Measurements from ENCODE around the gene TSPAN9.

Gene TSPAN9

DNA sequence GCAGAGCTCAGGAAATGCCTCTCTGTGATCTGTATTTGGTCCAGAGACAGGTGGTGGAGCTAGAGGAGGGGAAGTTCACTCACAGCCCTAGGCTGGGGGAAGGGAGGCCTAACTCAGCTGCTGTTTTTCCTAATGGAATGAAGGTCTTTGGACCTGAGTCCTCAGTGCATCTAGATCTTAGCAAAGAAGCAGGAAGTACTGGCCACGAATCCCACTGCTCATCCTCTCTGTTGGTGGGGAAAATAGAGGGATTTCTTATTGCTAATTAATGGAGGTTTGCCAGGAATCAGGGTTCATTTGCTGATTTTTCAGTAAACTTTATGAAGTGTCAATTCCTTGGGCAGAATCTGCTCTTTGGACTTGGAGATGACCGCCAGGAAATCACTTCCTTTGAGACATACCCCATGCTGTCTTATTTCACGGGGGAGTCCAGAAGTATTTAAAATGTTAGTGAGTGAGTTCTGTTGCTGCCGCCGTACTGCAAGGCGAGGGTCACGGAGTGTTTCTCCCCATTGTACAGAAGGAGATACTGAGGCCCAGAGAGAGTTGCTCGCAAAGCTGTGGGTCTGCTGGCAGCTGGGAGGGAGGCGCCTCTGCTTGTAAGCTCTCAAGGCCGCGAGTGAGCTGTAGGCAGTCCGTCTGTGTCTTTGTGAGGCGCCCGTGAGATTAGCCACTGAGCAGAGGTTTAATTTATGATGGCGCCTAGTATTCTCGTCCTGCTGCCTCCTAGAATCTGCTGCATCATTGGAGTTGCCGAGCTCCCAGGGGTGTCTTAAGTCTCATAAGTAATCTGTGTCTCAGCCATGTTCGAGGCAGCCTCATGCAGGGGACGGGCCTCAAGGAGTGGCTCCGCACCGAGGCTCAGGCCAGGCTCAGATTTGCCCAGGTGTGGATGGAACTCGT is 88.2 kb downstream of the TSPAN9 start:
- no peak for DNase-seq (ENCODE audit: low read depth)

DNA sequence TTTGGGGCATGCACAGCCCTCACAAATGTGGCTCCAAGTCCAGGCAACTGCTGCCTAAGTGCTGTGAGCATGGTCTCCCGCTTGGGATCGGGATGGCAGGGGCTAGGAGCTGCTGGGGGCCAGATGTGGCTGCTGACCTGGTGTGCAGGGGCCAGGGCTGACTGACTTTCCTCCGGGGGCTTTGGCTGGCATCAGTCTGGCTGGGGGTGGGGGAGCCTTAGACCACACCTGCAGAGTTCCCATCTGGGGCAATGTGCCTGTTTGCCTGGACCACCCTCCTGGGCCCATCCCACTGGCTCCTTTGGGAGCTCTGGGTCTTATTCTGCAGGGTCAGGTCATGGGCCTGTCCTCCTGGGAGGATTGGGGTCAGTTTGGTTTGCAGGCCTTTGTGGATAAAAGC is 90.5 kb downstream of the TSPAN9 start:
- no peak for DNase-seq (ENCODE audit: low read depth)

DNA sequence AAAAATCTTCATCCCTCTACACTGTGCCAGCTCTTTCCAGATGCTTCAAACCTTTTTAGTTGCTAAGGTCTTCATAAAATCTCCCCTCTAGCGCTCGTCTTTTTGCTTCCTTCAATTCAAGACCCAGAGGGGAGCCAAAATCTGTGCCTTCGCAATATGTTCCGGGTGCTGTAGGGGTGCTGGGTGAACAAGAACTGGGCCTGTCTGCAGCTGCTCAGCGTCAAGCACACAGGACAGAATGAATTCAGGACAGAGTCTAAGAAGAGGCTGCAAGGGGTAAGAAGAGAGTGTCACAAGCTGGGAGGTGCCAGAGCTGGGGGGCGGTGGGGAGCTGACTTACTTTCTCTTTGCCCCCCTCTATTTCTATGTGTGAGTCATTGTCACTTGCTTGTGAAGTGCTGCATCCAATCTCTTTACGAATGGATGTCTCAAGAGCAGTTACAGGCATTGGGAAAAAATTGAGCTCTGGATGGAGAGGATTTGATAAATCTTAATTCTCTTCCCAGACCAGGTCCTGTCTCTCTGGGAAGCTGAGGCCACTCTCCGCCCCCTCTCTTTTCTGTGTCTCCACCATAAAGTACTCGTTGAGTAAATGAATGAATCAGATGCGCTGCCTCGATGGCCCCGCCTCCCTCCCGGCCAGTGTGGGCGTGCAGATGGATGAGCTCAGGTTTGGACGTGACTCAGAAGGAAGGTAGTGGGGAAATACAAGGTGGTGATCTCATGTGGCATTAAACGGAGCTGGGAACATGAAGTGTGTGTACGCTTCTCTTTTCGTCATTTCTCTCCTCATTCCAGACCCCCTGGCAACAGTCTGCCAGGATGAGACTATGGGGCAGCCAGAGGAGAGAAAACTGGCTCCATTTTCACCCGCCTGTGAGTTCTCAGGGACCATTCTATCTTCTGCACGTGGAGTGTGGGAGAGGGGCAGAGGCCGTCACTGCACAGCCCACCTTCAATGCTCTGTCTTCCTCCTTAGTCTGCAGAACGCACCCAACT is 91.3 kb downstream of the TSPAN9 start:
- no peak for DNase-seq (ENCODE audit: low read depth)

DNA sequence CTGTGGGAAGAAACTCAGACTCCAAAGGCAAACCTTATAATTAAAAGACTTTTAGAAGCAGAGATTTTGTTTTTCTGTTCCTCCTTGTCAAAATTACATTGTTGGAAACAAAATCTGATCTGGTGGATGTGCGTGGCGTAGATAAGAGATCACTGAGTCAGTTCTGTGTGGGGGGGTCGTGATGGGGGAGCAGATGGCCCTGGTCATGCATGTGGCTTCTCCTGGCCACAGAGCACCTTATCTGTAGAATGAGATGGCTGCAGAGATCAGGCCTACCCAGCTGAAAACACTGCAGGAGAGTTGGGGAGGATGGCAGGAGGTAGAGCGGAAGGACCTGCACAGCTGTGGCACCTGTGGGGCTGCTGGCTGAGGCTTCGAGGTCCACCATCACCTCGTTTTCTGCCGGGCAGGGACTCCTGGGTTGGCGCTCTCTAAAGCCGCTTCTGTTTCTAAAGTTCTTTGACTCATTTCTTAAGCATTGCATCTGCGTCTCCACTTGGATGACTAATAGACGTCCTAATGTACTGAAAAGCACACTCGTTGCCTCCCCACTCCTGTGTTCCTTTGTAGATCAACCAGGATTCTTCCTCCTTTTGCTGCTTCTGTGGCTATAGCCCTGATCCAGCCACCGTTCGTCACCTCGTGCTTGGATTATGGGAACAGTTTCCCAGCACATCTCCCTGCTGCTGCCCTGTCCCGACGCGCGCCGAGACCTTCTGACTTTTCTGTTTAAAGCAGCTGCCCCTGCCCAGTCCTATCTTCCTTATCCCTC is 93.4 kb downstream of the TSPAN9 start:
- no peak for DNase-seq (ENCODE audit: low read depth)

DNA sequence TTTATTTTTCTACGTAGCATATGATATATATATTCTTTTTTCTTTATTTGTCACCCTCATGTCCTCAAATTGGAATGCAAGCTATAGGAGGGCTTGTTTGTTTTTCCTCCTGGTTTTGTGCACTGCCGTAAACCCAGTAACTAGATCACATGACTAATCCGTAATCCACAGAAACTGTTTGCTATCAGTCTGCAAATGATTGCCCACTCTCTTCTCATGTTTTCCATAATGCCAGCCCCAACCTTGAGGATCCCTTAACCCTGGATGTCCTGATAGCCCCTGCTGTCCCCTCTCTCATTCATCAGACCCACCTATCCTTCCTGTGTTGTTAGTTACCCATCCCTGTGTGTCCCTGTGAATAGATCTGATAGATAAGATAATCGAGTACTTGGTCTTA is 94.0 kb downstream of the TSPAN9 start:
- DNase-seq (ENCODE audit: low read depth) = no peak

DNA sequence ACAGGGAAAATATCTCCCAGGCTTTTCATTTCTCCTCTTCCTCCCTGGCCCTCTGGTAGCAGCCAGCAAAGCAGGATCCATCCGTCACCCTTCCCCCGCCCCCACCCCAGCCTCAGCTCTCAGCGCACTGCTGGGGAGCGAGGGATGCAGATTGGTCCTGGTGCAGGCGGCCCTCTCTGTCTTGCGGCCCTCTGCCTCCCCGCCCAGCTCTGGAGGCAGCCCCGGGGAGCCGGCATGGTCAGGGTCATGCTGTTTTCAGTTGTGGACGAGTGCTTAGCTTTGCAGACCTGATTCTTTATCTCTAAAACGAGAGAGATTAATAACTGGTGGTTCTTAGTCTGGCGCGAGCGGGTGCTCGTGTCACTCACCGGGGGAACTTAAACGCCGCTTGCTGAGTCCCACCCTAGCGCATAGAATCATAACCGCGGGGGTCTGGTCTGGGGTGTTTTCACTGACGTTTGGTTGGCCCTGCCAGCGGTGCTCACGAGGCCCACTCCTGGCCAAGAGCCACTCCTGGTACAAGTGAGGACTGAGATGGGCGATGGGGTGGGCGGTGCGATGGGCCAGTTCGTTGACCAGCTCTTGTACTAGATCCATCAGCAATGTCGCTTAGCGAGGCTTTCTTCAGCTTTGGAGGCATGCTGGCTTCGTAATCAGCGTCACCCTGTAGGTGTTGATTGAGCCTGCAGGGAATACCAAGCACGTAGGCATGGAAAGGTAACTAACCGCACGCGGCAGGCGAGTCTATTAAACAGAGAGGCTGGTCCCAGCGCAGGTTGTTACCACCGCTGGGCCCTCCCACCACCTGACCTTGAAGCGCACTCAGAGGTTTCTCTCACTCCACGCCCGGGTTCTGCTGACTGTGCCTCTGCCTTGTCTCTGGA is 95.2 kb downstream of the TSPAN9 start:
- no peak for DNase-seq (ENCODE audit: low read depth)

DNA sequence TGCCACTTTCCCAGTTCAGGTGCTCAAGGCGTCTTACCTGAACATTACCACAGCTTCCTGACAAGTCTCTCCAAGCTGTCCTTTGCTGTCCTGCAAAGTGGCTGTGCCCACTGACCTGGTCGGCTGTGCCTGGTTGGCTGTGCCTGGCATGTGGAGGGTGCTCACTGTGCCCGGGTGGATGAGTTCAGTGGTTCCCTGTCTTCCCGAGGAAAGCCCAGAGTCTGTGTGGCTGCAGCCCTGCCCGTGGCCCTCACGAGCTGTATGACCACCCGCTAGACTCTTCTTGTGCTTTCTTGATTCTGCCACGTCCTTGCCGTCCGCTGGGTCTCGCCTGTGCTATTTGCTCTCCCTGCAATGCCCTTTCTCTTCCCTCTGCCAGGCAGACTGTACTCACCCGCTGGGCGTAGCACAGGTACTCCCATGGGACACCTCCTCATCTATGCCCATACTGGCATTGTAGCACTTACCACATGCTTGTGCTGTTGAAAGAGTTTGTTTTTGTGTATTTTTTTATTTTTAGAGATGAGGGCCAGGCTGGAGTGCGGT is 95.9 kb downstream of the TSPAN9 start:
- DNase-seq (ENCODE audit: low read depth) = no peak

DNA sequence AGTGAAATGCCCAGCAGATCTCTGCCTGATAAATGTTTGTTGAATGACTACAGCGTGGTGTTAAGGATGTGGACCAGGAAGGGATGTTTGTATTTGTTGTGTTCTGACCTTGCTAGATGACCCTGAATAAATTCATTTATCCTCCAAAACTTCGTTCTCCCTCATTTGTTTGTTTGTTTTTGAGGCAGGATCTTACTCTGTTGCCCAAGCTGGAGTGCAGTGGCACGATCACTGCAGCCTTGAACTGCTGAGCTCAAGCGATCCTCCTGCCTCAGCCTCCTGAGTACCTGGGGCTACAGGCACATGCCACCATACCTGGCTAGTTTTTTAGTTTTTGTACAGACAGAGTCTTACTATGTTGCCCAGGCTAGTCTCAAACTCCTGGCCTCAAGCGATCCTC is 96.7 kb downstream of the TSPAN9 start:
- DNase-seq (ENCODE audit: low read depth) = no peak

DNA sequence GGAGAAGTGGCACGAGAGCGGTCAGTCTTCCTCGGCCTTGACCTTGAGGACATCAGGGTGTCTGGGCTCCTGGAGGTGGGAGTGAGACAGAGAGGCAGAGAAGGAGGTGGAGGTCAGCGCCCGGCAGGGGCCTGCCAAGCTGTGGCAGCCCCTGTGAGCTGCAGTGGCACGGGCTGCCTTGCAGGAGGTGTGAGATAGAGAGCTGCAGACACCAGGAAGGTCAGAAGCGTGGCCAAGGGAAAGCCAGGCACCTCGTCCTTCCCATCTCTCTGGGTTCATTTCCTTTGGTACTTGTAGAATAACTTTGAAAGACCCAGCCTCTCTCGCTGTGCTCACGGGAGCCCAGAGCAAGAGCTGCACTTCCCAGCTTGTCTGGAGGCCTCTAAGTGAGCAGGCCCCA is 98.1 kb downstream of the TSPAN9 start:
- no peak for DNase-seq (ENCODE audit: low read depth)

DNA sequence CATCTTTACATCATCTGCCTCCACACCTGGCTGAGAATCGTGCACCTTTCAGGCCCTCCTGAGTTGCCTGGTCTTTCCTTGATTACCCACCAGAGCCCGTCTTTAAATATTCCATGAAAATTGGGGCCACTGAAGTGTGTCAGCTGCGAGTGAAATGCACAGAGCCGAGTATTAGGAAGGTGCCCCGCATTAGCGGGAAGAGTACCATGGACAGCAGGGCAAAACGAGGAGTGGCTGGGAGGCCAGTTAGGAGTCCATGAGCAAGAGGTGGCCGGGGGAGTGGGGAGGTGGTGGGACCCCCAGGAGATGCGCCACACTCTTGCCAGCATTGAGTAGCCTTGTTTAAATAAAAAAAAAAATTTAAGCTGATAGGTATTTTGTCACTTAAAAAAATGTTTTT is 99.6 kb downstream of the TSPAN9 start:
- DNase-seq (ENCODE audit: low read depth) = no peak

DNA sequence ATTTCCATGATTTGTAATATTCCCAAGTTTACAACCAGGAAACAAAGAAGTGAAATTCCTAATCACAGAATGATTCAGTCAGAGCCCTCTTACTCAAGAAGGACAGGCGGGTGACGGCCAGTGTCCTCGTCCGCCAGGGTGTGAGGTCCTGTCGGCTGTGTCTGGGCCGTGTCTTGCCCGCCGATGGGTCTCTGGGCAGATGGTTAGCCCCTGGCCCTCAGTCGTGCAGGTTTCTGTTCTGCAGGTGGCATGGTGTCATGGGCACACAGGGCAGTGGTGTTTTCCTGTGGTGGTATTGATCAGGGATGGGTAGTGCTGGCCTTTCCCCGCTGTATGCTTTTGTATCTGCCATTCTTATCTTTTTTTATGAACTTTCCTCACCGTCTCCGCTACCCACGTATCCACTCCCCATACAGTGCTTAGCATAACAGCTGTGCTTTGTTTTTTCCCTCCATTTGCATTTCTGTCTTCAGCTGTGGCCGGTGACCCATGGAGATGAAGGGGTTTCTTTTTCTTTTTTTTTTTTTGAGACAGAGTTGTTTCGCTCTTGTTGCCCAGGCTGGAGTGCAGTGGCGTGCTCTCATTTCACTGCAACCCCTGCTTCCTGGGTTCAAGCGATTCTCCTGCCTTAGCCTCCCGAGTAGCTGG is 100.7 kb downstream of the TSPAN9 start:
- DNase-seq (ENCODE audit: low read depth) = no peak

DNA sequence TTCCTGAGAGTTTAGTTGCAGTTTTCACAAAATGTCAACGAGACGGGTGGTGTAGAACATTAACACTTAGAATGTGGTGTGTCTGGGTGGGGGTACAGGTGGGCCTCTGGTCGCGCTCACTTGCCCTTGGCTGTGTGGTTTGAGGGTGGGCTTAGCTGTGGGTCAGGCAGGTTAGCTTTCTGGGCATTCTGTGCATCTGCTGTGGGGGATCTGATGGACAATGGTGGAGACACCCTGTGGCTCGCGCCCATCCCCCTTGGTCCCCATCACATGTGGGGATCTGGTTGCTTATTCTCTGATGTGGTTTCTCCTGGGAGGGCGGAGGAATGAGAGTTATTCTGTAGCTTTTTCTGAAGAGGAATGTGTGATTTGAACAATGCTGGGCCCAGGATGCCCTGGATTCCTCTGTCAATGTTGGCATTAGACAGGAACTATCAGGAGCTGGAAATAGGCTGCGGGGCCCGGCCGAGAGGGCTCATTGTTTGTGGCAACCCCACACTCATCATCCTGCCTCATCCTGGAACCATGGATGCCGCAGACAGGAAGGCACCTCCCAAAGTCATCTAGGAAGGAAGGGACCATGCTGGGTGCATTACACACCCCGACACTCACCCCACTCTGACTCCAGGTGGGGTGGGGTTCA is 101.6 kb downstream of the TSPAN9 start:
- DNase-seq (ENCODE audit: low read depth) = no peak

DNA sequence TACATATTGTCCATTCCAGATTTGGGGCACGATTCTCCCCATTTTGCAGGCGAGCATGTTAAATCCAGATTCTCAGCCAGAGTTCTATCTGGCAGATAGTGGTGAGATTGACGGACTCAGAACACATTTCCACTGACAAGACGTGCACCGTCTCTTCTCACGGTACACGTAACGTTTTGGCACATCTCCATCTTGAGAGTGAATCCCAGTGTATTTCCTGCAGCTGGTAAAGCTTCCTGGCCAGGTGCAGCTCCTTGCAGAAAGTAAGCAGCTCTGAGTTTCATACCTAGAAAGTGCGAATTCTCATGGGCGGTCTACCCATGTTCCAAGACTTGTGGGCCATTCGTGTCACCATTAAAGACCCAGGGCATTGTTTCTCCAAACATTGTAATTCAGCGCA is 102.6 kb downstream of the TSPAN9 start:
- DNase-seq (ENCODE audit: low read depth) = no peak

DNA sequence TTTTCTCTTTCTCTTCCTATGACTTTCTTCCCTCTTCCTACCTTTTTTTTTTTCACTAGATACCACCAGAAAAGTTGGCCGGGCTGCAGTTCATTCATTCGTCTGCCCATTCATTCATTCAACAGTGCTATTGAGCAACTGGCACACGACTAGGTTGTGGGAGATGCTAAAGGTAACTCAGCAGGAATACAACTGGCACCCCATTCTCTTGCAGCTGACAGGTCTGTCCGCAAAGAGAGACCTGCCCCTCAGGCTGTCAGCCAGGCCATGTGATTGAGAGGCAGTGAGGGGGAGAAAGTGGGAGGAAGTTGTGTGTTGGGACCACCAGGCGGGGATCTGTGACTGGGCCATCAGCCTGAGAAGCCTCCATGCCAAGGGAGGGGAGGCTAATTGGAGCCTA is 105.2 kb downstream of the TSPAN9 start:
- DNase-seq (ENCODE audit: low read depth) = no peak

DNA sequence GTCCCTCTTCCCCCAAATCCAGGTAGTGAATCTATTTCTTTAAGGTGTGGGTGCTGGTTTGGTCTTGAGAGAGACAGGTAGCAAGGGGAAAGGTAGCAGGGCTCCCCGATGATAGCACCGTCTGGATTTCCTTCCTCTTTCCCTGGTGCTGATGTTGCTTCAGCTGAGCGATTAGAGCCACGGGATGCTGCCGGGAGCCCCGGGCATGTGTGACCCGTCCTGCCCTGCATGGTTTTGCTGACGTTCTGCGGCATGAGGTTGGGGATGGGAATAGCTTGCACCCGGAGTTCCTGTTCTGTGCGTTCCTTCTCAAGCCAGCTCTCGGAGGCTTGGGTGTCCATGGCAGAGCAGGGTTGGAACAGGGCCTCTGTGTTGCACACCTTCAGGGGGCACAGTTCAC is 107.3 kb downstream of the TSPAN9 start:
- DNase-seq (ENCODE audit: low read depth) = no peak

DNA sequence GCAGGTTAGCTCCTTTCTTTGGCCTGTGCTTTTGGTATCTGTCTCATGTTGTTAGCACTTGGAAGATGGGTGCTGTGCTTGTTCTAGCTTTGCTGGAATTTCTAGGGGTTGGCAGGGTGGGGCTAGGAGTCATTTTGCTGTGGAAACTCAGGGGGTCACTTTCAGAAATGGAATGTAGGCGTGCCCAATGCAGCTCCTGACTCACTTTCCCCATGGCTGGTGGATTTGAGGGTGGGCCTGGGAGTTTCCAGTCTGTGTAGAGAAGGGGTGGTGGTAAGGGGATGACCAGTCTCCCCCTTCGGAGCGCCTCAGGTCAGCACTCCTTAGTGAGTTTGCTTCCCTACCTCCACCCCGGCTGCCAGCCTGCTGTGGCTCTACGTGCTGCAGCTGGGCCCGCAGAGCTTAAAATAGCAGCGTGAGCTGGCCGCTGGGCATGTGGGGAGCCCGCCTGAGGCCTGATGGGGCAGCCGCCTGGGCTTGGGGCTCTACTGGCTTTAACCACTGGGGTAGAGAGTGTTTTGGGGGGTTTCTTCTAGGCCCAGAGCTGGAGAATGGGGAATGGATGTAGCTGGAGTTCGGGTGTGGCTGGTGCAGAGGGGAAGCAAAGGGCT is 108.2 kb downstream of the TSPAN9 start:
- DNase-seq (ENCODE audit: low read depth) = no peak

DNA sequence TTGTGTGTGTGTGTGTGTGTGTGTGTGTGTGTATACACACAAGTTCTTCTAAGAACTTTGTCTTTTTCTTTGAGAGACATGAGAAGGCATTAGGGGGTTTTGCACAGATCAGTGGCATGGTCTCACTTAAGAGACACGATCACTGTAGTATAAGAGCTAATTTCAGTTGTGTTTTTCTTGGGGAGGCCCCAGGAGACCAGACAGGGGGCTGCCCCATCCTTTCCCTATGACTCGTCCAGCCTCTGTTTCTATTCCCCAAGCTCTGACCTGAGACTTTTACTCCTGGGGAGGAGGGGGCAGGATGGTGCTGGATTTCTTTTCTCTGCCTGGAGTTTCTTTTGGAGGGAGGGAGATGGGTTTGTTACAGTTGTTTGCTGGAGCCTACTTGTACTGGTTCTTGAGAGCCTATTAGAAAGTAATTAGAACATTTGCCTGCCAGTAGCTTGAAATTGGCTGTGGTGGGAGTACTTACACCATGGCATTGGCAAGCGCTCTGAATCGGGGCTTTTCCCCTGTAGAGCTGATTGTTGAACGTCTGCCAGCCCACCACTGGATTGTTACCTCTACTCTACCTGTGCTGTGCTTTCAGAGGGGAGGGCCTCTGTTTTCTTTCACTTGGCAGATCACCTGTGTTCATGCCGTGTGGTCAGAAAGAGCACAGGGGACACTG is 109.5 kb downstream of the TSPAN9 start:
- no peak for DNase-seq (ENCODE audit: low read depth)

DNA sequence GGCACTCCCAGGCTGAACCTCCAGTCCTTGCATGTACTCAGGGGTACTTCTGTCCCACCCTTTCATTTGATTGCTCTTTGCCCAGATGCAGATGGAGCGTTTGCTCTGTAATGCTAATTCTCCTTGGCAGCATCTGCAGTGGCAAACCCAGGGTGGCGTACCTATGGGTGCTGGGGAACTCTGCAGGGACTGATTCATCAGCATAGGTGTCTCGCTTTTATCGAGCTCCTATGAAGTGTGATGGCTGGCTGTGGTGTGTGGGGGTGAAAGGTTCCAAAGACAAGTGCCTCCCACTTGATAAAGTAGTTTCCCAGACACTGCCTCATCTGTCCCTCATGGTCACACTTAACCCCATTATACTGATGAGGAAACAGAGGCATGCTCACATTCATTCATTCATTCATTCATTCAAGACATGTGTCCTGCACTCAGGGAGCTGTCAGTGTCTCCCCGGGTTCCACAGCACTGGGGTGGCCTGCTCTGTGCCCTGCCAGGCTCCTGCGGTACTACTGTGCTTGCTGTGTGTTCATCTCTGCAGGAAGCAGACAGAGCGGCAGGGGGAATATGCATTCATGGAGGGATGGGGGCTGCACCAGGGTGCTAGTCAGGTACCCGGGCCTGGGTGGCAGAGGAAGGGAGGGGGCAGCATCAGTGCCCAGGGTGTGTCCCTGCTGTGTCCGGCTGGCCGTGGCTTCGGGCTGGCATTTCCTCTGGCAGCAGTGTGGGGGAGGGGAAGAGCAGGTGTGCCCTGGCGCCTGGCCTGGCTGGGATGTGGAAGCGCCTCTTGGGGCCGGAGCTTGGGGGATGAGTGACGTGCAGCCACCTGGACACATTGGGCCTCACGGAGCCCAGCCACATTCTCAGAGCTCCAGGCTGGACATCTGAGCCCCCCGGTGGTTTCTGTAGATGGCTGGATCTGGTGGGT is 110.9 kb downstream of the TSPAN9 start:
- DNase-seq (ENCODE audit: low read depth) = no peak
